Measurements from ENCODE around the gene GCFC2.
A peak's percentile ranks its signal among the peaks of the same experiment; 100 is the strongest.
"Not testable (repeated sequence)": the region's sequence is repeated elsewhere in the genome, so short reads cannot be mapped to it uniquely, and the experiment has no call there.

The GCFC2 gene

GRCh38 chr2:75679556-75679955 is 31.2 kb downstream of the GCFC2 start:
- DNase-seq = no peak

- no peak for DNase-seq
Measured at GRCh38 chr2:75676464-75676863, 34.3 kb downstream of the GCFC2 start.

GRCh38 chr2:75675908-75676307 is 34.8 kb downstream of the GCFC2 start:
- no peak for DNase-seq

GRCh38 chr2:75675423-75675822 is 35.3 kb downstream of the GCFC2 start:
- DNase-seq = not testable (repeated sequence)

- no peak for DNase-seq
Measured at GRCh38 chr2:75667884-75668283, 42.8 kb downstream of the GCFC2 start.

- DNase-seq = no peak
Measured at GRCh38 chr2:75666911-75667310, 43.8 kb downstream of the GCFC2 start.

GRCh38 chr2:75657798-75658197 is 52.9 kb downstream of the GCFC2 start:
- DNase-seq = no peak

- no peak for DNase-seq
Measured at GRCh38 chr2:75656563-75656962, 54.2 kb downstream of the GCFC2 start.

- no peak for DNase-seq
Measured at GRCh38 chr2:75655861-75656260, 54.9 kb downstream of the GCFC2 start.

GRCh38 chr2:75654012-75654411 is 56.7 kb downstream of the GCFC2 start:
- DNase-seq = no peak

GRCh38 chr2:75647771-75648170 is 62.9 kb downstream of the GCFC2 start:
- no peak for DNase-seq

GRCh38 chr2:75646583-75647425 is 63.9 kb downstream of the GCFC2 start, which contains the start of gene MRPL19:
Gene MRPL19 (plus strand): TSS chr2:75646783. CDS start chr2:75646808, 25 bp downstream.
- peak; percentile 67 for DNase-seq

GRCh38 chr2:75646090-75646582 is 64.6 kb downstream of the GCFC2 start:
- DNase-seq = no peak

- DNase-seq = no peak
Measured at GRCh38 chr2:75645643-75646042, 65.1 kb downstream of the GCFC2 start.

- no peak for DNase-seq
Measured at GRCh38 chr2:75643980-75644379, 66.7 kb downstream of the GCFC2 start.

GRCh38 chr2:75641587-75641986 is 69.1 kb downstream of the GCFC2 start:
- no peak for DNase-seq

- DNase-seq = peak; percentile 47
Measured at GRCh38 chr2:75640621-75641121, 70.0 kb downstream of the GCFC2 start.

- no peak for DNase-seq
Measured at GRCh38 chr2:75637568-75637967, 73.1 kb downstream of the GCFC2 start.

- no peak for DNase-seq
Measured at GRCh38 chr2:75634945-75635344, 75.8 kb downstream of the GCFC2 start.

- no peak for DNase-seq
Measured at GRCh38 chr2:75633620-75634019, 77.1 kb downstream of the GCFC2 start.

GRCh38 chr2:75632813-75633212 is 77.9 kb downstream of the GCFC2 start:
- DNase-seq = no peak

GRCh38 chr2:75632091-75632701 is 78.5 kb downstream of the GCFC2 start:
- DNase-seq = no peak

GRCh38 chr2:75627902-75628504 is 82.7 kb downstream of the GCFC2 start:
- DNase-seq = peak; percentile 54

- DNase-seq = no peak
Measured at GRCh38 chr2:75622929-75623328, 87.8 kb downstream of the GCFC2 start.
